ENCODE results near the gene ABCG4. TPM values are rescaled to one million over a fixed set of nuclear protein-coding genes. Genes with fewer than 3 reads are reported as not detected.
A peak's percentile ranks its signal among the peaks of the same experiment; 100 is the strongest.

The ABCG4 gene
- total and polyA plus RNA-seq, 2 of the 8 experiments (the other 6 are each of a cell fraction or from before 2014, with no cell fraction given) = 1.8 to 2.3 TPM

- no peak for TF ChIP-seq CHD7 (IDR thresholded peaks at IDR 0.05; ENCODE audit: insufficient replicate concordance, low read length)
- TF ChIP-seq RAD21 (IDR thresholded peaks at IDR 0.05 in 1 of 2, conservative IDR thresholded peaks at IDR 0.05 in 1 of 2; ENCODE audit: low read depth in 2 of 2, low read length in 2 of 2) = peak; percentile 13 to 31; a peak in 2 of 4 replicates
Measured at GRCh38 chr11:119103793-119104192, 45.1 kb upstream of the ABCG4 start (continued).

Data from H1 (cell line).